CD4-positive, alpha-beta T cell treated with Interleukin-21 for 1 hour (primary cell): ENCODE data around the gene SLIT1.

Source experiments
- DNase-seq: peaks from one replicate; pipeline ENCODE4 v3.0.0-alpha.2; 2020

Gene SLIT1

GRCh38 chr10:97138174-97138573 is 47.6 kb downstream of the SLIT1 start:
- DNase-seq: no peak

GRCh38 chr10:97136756-97137155 is 49.0 kb downstream of the SLIT1 start:
- no peak for DNase-seq

- DNase-seq: no peak
These were observed 50.3 kb downstream of the SLIT1 start for GRCh38 chr10:97135464-97135863.

GRCh38 chr10:97134983-97135382 is 50.8 kb downstream of the SLIT1 start:
- no peak for DNase-seq

- no peak for DNase-seq
These were observed 51.6 kb downstream of the SLIT1 start for GRCh38 chr10:97134110-97134509.

- no peak for DNase-seq
These were observed 53.5 kb downstream of the SLIT1 start for GRCh38 chr10:97132273-97132672.

- no peak for DNase-seq
These were observed 54.1 kb downstream of the SLIT1 start for GRCh38 chr10:97131666-97132065.

GRCh38 chr10:97131181-97131628 is 54.6 kb downstream of the SLIT1 start:
- no peak for DNase-seq

GRCh38 chr10:97129666-97130065 is 56.1 kb downstream of the SLIT1 start:
- no peak for DNase-seq

- no peak for DNase-seq
These were observed 57.1 kb downstream of the SLIT1 start for GRCh38 chr10:97128516-97129154.

- DNase-seq: no peak
These were observed 57.7 kb downstream of the SLIT1 start for GRCh38 chr10:97128039-97128492.

GRCh38 chr10:97127509-97127908 is 58.2 kb downstream of the SLIT1 start:
- no peak for DNase-seq

GRCh38 chr10:97124211-97124610 is 61.5 kb downstream of the SLIT1 start:
- no peak for DNase-seq

GRCh38 chr10:97123765-97124164 is 62.0 kb downstream of the SLIT1 start:
- no peak for DNase-seq

- DNase-seq: no peak
These were observed 64.7 kb downstream of the SLIT1 start for GRCh38 chr10:97121041-97121440.

- DNase-seq: no peak
These were observed 65.4 kb downstream of the SLIT1 start for GRCh38 chr10:97120370-97120769.

- no peak for DNase-seq
These were observed 66.6 kb downstream of the SLIT1 start for GRCh38 chr10:97119058-97119745.

GRCh38 chr10:97117372-97117771 is 68.4 kb downstream of the SLIT1 start:
- peak; percentile 17 for DNase-seq

- DNase-seq: no peak
These were observed 69.1 kb downstream of the SLIT1 start for GRCh38 chr10:97116462-97117162.

GRCh38 chr10:97115846-97116245 is 69.9 kb downstream of the SLIT1 start:
- DNase-seq: no peak

GRCh38 chr10:97111615-97112014 is 74.1 kb downstream of the SLIT1 start:
- no peak for DNase-seq

- no peak for DNase-seq
These were observed 76.2 kb downstream of the SLIT1 start for GRCh38 chr10:97109547-97109946.

- DNase-seq: no peak
These were observed 78.2 kb downstream of the SLIT1 start for GRCh38 chr10:97107551-97107950.

- DNase-seq: no peak
These were observed 79.6 kb downstream of the SLIT1 start for GRCh38 chr10:97106207-97106606.
